ENCODE measurements around the gene UROC1.

UROC1 gene

DNA sequence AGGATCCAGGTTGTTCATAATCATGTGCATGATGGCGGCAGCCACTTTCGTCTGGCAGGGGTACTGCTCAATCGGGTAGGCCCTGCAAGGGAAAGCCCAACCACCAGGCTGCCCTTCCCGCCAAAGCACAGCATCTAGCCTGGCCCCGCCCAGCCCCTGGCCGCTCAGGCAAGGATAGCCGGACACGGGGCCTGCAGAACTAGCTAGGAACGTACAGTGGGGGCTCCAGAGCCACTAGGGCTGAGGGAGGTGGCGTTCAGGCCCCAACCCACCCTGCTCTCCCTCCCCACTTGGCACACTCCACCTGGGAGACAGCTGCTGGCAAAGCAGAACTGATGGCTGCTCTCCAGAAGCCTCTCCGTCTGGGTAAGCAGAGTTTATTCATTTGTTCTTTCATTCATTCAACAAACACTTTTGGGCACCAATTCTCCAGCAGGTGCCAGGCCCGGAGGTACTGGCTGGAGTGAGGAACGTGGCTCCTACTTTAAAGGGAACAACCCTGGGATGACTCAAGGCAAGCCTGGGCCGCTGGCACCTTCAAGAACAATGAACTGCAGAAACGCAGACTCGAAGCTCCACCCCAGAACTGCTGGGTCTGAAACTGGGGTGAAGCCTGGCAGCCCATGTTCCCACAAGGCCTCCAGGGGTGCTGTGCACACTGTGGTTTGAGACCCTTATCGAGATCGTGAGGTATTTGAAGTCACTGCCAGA, 7.8 kb downstream of the UROC1 start:
- TF ChIP-seq FOXP2 (optimal IDR thresholded peaks at IDR 0.05; ENCODE audit: borderline replicate concordance, extremely low read depth, extremely low read length, insufficient read depth) (no peak), TAF1 (IDR thresholded peaks at IDR 0.05; ENCODE audit: borderline replicate concordance, insufficient read depth, low read length) (no peak), SIN3A (IDR thresholded peaks at IDR 0.05; ENCODE audit: borderline replicate concordance, insufficient read depth, low read length) (no peak), POLR2AphosphoS5 (IDR thresholded peaks at IDR 0.05; ENCODE audit: low read depth, low read length) (no peak)
- TF ChIP-seq, protein P1, sequence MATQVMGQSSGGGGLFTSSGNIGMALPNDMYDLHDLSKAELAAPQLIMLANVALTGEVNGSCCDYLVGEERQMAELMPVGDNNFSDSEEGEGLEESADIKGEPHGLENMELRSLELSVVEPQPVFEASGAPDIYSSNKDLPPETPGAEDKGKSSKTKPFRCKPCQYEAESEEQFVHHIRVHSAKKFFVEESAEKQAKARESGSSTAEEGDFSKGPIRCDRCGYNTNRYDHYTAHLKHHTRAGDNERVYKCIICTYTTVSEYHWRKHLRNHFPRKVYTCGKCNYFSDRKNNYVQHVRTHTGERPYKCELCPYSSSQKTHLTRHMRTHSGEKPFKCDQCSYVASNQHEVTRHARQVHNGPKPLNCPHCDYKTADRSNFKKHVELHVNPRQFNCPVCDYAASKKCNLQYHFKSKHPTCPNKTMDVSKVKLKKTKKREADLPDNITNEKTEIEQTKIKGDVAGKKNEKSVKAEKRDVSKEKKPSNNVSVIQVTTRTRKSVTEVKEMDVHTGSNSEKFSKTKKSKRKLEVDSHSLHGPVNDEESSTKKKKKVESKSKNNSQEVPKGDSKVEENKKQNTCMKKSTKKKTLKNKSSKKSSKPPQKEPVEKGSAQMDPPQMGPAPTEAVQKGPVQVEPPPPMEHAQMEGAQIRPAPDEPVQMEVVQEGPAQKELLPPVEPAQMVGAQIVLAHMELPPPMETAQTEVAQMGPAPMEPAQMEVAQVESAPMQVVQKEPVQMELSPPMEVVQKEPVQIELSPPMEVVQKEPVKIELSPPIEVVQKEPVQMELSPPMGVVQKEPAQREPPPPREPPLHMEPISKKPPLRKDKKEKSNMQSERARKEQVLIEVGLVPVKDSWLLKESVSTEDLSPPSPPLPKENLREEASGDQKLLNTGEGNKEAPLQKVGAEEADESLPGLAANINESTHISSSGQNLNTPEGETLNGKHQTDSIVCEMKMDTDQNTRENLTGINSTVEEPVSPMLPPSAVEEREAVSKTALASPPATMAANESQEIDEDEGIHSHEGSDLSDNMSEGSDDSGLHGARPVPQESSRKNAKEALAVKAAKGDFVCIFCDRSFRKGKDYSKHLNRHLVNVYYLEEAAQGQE (IDR thresholded peaks at IDR 0.05; ENCODE audit: insufficient read depth in 1 of 2, low read depth in 2 of 2, low read length in 2 of 2): no peak

- no peak for TF ChIP-seq SIN3A (IDR thresholded peaks at IDR 0.05; ENCODE audit: borderline replicate concordance, insufficient read depth, low read length)
- TF ChIP-seq POLR2AphosphoS5 (IDR thresholded peaks at IDR 0.05; ENCODE audit: low read depth, low read length): no peak
- TF ChIP-seq TAF1 (IDR thresholded peaks at IDR 0.05; ENCODE audit: borderline replicate concordance, insufficient read depth, low read length): no peak
- TF ChIP-seq, protein P1 (IDR thresholded peaks at IDR 0.05; ENCODE audit: insufficient read depth in 1 of 2, low read depth in 2 of 2, low read length in 2 of 2): no peak
- no peak for TF ChIP-seq FOXP2 (optimal IDR thresholded peaks at IDR 0.05; ENCODE audit: borderline replicate concordance, extremely low read depth, extremely low read length, insufficient read depth)
Observed at GRCh38 chr3:126508564-126508964, 9.0 kb downstream of the UROC1 start.

- no peak for TF ChIP-seq SIN3A (IDR thresholded peaks at IDR 0.05; ENCODE audit: borderline replicate concordance, insufficient read depth, low read length)
- no peak for TF ChIP-seq POLR2AphosphoS5 (IDR thresholded peaks at IDR 0.05; ENCODE audit: low read depth, low read length)
- TF ChIP-seq TAF1 (IDR thresholded peaks at IDR 0.05; ENCODE audit: borderline replicate concordance, insufficient read depth, low read length): no peak
- TF ChIP-seq, protein P1 (IDR thresholded peaks at IDR 0.05; ENCODE audit: insufficient read depth in 1 of 2, low read depth in 2 of 2, low read length in 2 of 2): no peak
- no peak for TF ChIP-seq FOXP2 (optimal IDR thresholded peaks at IDR 0.05; ENCODE audit: borderline replicate concordance, extremely low read depth, extremely low read length, insufficient read depth)
Observed at GRCh38 chr3:126507886-126508285, 9.7 kb downstream of the UROC1 start.

DNA sequence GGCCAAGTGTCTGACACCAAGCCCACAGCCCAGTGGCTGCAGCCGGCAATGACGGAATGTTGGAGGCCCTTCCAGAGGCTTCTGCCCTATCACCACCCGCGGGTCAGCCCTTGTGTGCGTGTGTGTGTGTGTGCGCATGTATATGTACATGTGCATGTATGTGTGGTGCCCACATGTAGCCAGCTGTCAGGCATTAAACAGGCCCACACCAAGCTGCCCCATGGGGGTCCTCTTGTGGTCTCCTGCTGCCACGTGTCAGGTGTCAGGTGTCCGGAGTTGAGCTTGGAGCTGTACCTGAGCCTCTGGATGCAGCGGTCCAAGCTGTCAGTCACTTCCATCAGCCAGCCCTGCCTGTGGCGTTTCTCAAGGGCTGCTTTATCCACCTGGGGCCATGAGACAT, 13.9 kb downstream of the UROC1 start:
- TF ChIP-seq, protein P1 (IDR thresholded peaks at IDR 0.05; ENCODE audit: insufficient read depth in 1 of 2, low read depth in 2 of 2, low read length in 2 of 2): no peak
- no peak for TF ChIP-seq SIN3A (IDR thresholded peaks at IDR 0.05; ENCODE audit: borderline replicate concordance, insufficient read depth, low read length)
- TF ChIP-seq POLR2AphosphoS5 (IDR thresholded peaks at IDR 0.05; ENCODE audit: low read depth, low read length): no peak
- no peak for TF ChIP-seq FOXP2 (optimal IDR thresholded peaks at IDR 0.05; ENCODE audit: borderline replicate concordance, extremely low read depth, extremely low read length, insufficient read depth)
- no peak for TF ChIP-seq TAF1 (IDR thresholded peaks at IDR 0.05; ENCODE audit: borderline replicate concordance, insufficient read depth, low read length)

All from PFSK-1 (cell line).